ENCODE results near the gene LRRC36. TPM values are rescaled to one million over a fixed set of nuclear protein-coding genes. Genes with fewer than 3 reads are reported as not detected.

LRRC36 gene
- total RNA-seq, 4 donors from 2014 or later = 0.42 to 0.56 TPM; not detected in 2

GRCh38 chr16:67426950-67427349, 100.3 kb downstream of the LRRC36 start:
- peaks cover 59% of the 10 kb centered on the region for H3K4me1 ChIP-seq
- no peak for DNase-seq (ENCODE audit: low spot score in 2 of 2)

GRCh38 chr16:67428146-67428731, 101.6 kb downstream of the LRRC36 start:
- WGBS = 30% methylated on average over 11 of the region's 11 CpGs

More at GRCh38 chr16:67426950-67427349, 100.3 kb downstream of the LRRC36 start:
- TF ChIP-seq POLR2AphosphoS5 (IDR thresholded peaks at IDR 0.05) (no peak), POLR2A (IDR thresholded peaks at IDR 0.05) (no peak), CTCF (IDR thresholded peaks at IDR 0.05) (no peak), EP300 (IDR thresholded peaks at IDR 0.05) (no peak)
- Histone ChIP-seq H3K36me3 (no peaks in the 10 kb centered on the region), H3K9me3 (no peaks in the 10 kb centered on the region), H3K27me3 (peaks cover 4% of the 10 kb centered on the region), H3K27ac (no peak overlapping the region), H3K4me3 (no peak overlapping the region)
- WGBS = 70% methylated on average over 7 of the region's 7 CpGs

GRCh38 chr16:67429053-67429798, 102.6 kb downstream of the LRRC36 start:
- Histone ChIP-seq H3K27ac (peak overlapping the region; percentile 85), H3K4me1 (peaks cover 68% of the 10 kb centered on the region), H3K36me3 (no peaks in the 10 kb centered on the region), H3K4me3 (no peak overlapping the region), H3K9me3 (no peaks in the 10 kb centered on the region), H3K27me3 (peaks cover 4% of the 10 kb centered on the region)
- 100% methylated on average over 2 of the region's 3 CpGs for WGBS
- DNase-seq (ENCODE audit: low spot score in 2 of 2) = no peak
- no peak for TF ChIP-seq POLR2A (IDR thresholded peaks at IDR 0.05)
- no peak for TF ChIP-seq POLR2AphosphoS5 (IDR thresholded peaks at IDR 0.05)
- TF ChIP-seq EP300 (IDR thresholded peaks at IDR 0.05) = no peak

More at GRCh38 chr16:67428146-67428731, 101.6 kb downstream of the LRRC36 start:
- Histone ChIP-seq H3K4me1 (peaks cover 68% of the 10 kb centered on the region), H3K36me3 (no peaks in the 10 kb centered on the region), H3K27me3 (peaks cover 4% of the 10 kb centered on the region), H3K9me3 (no peaks in the 10 kb centered on the region), H3K27ac (peak overlapping the region; percentile 43), H3K4me3 (no peak overlapping the region)
- no peak for DNase-seq (ENCODE audit: low spot score in 2 of 2)
- peak; percentile 64 to 83 for TF ChIP-seq CTCF (IDR thresholded peaks at IDR 0.05)
- no peak for TF ChIP-seq EP300 (IDR thresholded peaks at IDR 0.05)
- TF ChIP-seq POLR2A (IDR thresholded peaks at IDR 0.05) = no peak
- no peak for TF ChIP-seq POLR2AphosphoS5 (IDR thresholded peaks at IDR 0.05)

- H3K36me3 ChIP-seq = no peaks in the 10 kb centered on the region
- H3K27ac ChIP-seq = peak overlapping the region; percentile 85
- H3K27me3 ChIP-seq = peaks cover 4% of the 10 kb centered on the region
- no peaks in the 10 kb centered on the region for H3K9me3 ChIP-seq
- no peak for DNase-seq (ENCODE audit: low spot score in 2 of 2)
- H3K4me3 ChIP-seq = peak overlapping the region; percentile 53
- peaks cover 62% of the 10 kb centered on the region for H3K4me1 ChIP-seq
- TF ChIP-seq POLR2AphosphoS5 (IDR thresholded peaks at IDR 0.05) = no peak
- TF ChIP-seq EP300 (IDR thresholded peaks at IDR 0.05) = no peak
- TF ChIP-seq CTCF (IDR thresholded peaks at IDR 0.05) = no peak
- TF ChIP-seq POLR2A (IDR thresholded peaks at IDR 0.05) = no peak
- 10% methylated on average over 4 of the region's 13 CpGs for WGBS
Measured at GRCh38 chr16:67429799-67430503, 103.3 kb downstream of the LRRC36 start.

- H3K36me3 ChIP-seq = peaks cover 2% of the 10 kb centered on the region
- no peaks in the 10 kb centered on the region for H3K9me3 ChIP-seq
- DNase-seq (ENCODE audit: low spot score in 2 of 2) = no peak
- H3K4me3 ChIP-seq = peak overlapping the region; percentile 53
- 0% methylated on average over 13 of the region's 53 CpGs for WGBS
- peak overlapping the region; percentile 85 for H3K27ac ChIP-seq
- H3K4me1 ChIP-seq = peaks cover 62% of the 10 kb centered on the region
- peaks cover 4% of the 10 kb centered on the region for H3K27me3 ChIP-seq
- TF ChIP-seq CTCF (IDR thresholded peaks at IDR 0.05) = no peak
- TF ChIP-seq POLR2AphosphoS5 (IDR thresholded peaks at IDR 0.05) = peak in 2 of 3 donors; percentile 18 to 41
- TF ChIP-seq EP300 (IDR thresholded peaks at IDR 0.05) = no peak
- no peak for TF ChIP-seq POLR2A (IDR thresholded peaks at IDR 0.05)
Measured at GRCh38 chr16:67430504-67430976, 103.9 kb downstream of the LRRC36 start.
